ENCODE results near the gene RPEL1. TPM values are rescaled to one million over a fixed set of nuclear protein-coding genes. Genes with fewer than 3 reads are reported as not detected.

The RPEL1 gene
- polyA plus RNA-seq, 2 donors: 0.02 TPM; not detected in 1

DNA sequence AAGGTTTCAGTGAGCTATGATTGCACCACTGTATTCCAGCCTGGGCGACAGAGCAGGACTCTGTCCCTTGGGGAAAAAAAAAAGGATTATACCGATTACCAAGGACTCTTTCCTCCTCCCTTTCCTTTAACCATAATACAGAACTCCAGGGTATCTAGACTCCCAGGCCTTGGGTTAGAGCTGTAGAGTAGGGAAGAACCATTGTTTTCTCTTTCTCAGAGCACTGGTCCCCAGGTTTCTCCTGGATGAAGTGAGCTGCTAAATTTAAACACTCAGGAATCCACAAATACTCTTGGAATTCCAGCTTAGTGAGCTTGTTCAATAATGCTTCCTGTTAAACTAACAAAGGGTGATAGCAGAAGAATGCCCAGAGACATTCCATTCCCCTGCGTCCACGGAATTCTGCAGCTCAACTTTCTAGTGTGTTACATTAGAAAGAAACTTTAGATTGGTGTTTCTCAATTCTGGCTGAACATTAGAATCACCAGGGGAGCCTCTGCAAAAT is 14.6 kb upstream of the RPEL1 start:
- Histone ChIP-seq H3K36me3 (ENCODE audit: control insufficient read depth in 2 of 2, insufficient read depth in 2 of 2, low read length in 1 of 2) (no peaks in the 10 kb centered on the region), H3K9me3 (ENCODE audit: control insufficient read depth in 2 of 2, insufficient read depth in 1 of 2, low read depth in 1 of 2, low read length in 1 of 2) (no peaks in the 10 kb centered on the region), H3K4me3 (ENCODE audit: low read depth in 1 of 2, low read length in 2 of 2) (no peak overlapping the region), H3K27ac (ENCODE audit: low read depth in 2 of 2, low read length in 1 of 2) (peak overlapping the region in 1 of 2 donors; percentile 40), H3K27me3 (ENCODE audit: control insufficient read depth in 1 of 2, insufficient read depth in 2 of 2, low read length in 2 of 2) (no peaks in the 10 kb centered on the region), H3K4me1 (ENCODE audit: control insufficient read depth in 2 of 2, insufficient read depth in 2 of 2, low read length in 1 of 2) (no peaks in the 10 kb centered on the region)
- 48 to 58% methylated on average over 4 of the region's 4 CpGs for WGBS, 2 donors

DNA sequence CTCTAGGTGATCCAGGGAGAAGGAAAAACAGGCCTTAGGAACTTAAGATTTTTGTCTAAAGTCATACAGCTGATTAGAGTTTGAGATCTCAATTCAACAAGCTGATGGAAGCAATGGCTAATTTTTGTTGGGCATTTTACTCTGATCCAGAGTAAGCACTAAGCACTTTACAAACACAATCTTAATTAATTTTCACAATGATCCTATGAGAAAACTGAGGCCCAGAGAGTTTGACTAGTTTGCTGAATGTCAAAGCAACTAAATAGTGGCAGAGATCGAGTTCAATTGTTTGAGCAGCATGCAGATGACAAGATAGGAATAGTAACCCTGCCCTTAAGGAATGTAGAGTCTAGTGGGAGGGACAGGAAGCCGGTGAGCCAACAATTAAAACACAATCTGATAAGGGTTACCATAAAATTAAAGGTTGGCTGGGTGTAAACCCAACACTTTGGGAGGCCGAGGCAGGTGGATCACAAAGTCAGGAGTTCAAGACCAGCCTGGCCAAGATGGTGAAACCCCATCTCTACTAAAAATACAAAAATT is 13.5 kb upstream of the RPEL1 start:
- Histone ChIP-seq H3K27ac (ENCODE audit: low read depth in 2 of 2, low read length in 1 of 2) (no peak overlapping the region), H3K4me3 (ENCODE audit: low read depth in 1 of 2, low read length in 2 of 2) (no peak overlapping the region), H3K9me3 (ENCODE audit: control insufficient read depth in 2 of 2, insufficient read depth in 1 of 2, low read depth in 1 of 2, low read length in 1 of 2) (no peaks in the 10 kb centered on the region), H3K4me1 (ENCODE audit: control insufficient read depth in 2 of 2, insufficient read depth in 2 of 2, low read length in 1 of 2) (no peaks in the 10 kb centered on the region), H3K27me3 (ENCODE audit: control insufficient read depth in 1 of 2, insufficient read depth in 2 of 2, low read length in 2 of 2) (no peaks in the 10 kb centered on the region), H3K36me3 (ENCODE audit: control insufficient read depth in 2 of 2, insufficient read depth in 2 of 2, low read length in 1 of 2) (no peaks in the 10 kb centered on the region)
- WGBS, 2 donors: 67 to 75% methylated on average over 3 of the region's 3 CpGs

DNA sequence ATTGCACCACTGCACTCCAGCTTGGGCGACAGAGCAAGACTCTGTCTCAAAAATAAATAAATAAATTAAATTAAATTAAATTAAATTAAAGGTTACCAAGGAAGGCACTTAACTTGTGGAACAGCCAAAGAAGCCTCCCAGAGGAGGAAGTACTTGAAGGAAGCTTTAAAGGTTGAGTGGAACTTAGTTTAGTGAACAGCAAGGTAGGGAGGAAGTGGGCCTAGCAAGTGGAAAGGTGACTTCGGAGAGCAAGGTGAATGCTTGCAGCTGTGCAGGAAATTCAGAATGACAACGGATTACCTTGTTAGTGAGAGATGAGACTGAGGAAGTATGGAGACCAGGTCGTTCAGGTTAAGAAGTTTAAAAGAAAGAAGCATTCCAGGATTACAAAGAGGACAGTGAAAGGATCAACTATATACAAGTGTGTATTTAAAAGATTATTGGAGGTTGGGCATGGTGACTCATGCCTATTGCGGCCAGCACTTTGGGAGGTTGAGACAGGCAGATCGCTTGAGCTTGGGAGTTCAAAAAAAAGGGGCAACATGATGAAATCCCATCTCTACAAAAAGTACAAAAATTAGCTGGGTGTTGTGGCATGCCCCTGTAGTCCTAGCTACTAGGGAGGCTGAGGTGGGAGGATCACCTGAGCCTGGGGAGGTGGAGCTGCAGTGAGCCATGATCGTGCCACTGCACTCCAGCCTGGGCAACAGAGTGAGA is 12.8 kb upstream of the RPEL1 start:
- Histone ChIP-seq H3K9me3 (ENCODE audit: control insufficient read depth in 2 of 2, insufficient read depth in 1 of 2, low read depth in 1 of 2, low read length in 1 of 2) (no peaks in the 10 kb centered on the region), H3K36me3 (ENCODE audit: control insufficient read depth in 2 of 2, insufficient read depth in 2 of 2, low read length in 1 of 2) (no peaks in the 10 kb centered on the region), H3K27ac (ENCODE audit: low read depth in 2 of 2, low read length in 1 of 2) (peak overlapping the region in 1 of 2 donors; percentile 69), H3K4me1 (ENCODE audit: control insufficient read depth in 2 of 2, insufficient read depth in 2 of 2, low read length in 1 of 2) (no peaks in the 10 kb centered on the region), H3K4me3 (ENCODE audit: low read depth in 1 of 2, low read length in 2 of 2) (no peak overlapping the region), H3K27me3 (ENCODE audit: control insufficient read depth in 1 of 2, insufficient read depth in 2 of 2, low read length in 2 of 2) (no peaks in the 10 kb centered on the region)
- WGBS, 2 donors: 52 to 59% methylated on average over 7 of the region's 7 CpGs

DNA sequence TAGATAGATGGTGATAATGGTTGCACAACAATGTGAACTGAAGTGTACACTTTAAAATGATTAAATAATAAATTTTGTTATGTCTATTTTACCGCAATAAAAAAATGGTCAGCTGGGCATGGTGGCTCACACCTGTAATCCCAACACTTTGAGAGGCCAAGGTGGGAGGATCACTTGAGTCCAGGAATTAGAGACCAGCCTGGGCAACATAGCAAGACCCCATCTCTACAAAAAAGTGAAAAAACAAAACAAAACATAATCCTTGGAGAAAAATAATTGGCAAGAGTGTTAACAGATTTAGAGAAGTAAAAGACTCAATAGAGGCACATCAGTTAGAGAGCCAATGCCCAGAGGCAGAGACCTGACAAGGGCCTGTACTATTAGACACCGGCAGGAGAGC is 9.9 kb upstream of the RPEL1 start:
- H3K27ac ChIP-seq (ENCODE audit: low read depth in 2 of 2, low read length in 1 of 2): no peak overlapping the region
- no peak overlapping the region for H3K4me3 ChIP-seq (ENCODE audit: low read depth in 1 of 2, low read length in 2 of 2)
- 73 to 74% methylated on average over 2 of the region's 2 CpGs for WGBS, 2 donors
- no peaks in the 10 kb centered on the region for H3K9me3 ChIP-seq (ENCODE audit: control insufficient read depth in 2 of 2, insufficient read depth in 1 of 2, low read depth in 1 of 2, low read length in 1 of 2)
- no peaks in the 10 kb centered on the region for H3K4me1 ChIP-seq (ENCODE audit: control insufficient read depth in 2 of 2, insufficient read depth in 2 of 2, low read length in 1 of 2)
- no peaks in the 10 kb centered on the region for H3K27me3 ChIP-seq (ENCODE audit: control insufficient read depth in 1 of 2, insufficient read depth in 2 of 2, low read length in 2 of 2)
- H3K36me3 ChIP-seq (ENCODE audit: control insufficient read depth in 2 of 2, insufficient read depth in 2 of 2, low read length in 1 of 2): no peaks in the 10 kb centered on the region

DNA sequence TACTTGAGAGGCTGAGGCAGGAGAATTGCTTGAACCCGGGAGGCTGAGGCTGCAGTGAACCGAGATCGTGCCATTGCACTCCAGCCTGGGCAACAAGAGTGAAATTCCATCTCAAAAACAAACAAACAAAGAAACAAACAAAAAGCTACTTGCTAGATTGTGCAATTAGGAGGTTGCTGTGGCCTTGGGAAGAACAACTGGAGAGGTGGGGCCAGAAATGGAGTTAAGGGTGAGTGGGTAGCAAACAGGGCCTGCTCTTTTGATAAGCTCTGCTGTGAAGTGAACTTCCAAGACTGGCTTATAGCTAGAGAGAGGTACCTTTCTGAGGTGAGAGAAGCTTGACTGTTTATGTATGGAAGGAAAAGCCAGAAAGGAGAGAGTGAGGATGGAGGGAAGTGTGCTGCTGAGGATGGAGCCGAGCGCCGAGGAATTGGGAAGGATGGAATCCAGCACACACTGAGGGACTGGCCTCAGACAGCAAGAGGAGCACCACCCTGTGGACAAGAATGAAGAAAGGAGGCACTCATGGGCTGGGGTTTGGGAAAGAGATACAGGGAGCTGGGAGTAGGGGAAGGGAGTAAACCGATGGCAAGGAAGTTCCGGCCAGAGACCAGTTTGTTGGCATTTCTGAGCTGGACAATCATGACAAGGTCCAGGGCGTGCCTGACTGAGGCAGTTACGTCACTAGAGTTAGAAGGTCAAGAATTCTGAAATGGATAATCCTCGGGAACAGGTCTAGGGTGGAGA is 7.0 kb upstream of the RPEL1 start:
- Histone ChIP-seq H3K36me3 (ENCODE audit: control insufficient read depth in 2 of 2, insufficient read depth in 2 of 2, low read length in 1 of 2) (no peaks in the 10 kb centered on the region), H3K9me3 (ENCODE audit: control insufficient read depth in 2 of 2, insufficient read depth in 1 of 2, low read depth in 1 of 2, low read length in 1 of 2) (no peaks in the 10 kb centered on the region), H3K4me1 (ENCODE audit: control insufficient read depth in 2 of 2, insufficient read depth in 2 of 2, low read length in 1 of 2) (peaks cover 0 to 5% of the 10 kb centered on the region in 2 donors), H3K27ac (ENCODE audit: low read depth in 2 of 2, low read length in 1 of 2) (peak overlapping the region; percentile 78 to 90), H3K4me3 (ENCODE audit: low read depth in 1 of 2, low read length in 2 of 2) (no peak overlapping the region), H3K27me3 (ENCODE audit: control insufficient read depth in 1 of 2, insufficient read depth in 2 of 2, low read length in 2 of 2) (no peaks in the 10 kb centered on the region)
- WGBS, 2 donors: 72 to 73% methylated on average over 11 of the region's 11 CpGs

DNA sequence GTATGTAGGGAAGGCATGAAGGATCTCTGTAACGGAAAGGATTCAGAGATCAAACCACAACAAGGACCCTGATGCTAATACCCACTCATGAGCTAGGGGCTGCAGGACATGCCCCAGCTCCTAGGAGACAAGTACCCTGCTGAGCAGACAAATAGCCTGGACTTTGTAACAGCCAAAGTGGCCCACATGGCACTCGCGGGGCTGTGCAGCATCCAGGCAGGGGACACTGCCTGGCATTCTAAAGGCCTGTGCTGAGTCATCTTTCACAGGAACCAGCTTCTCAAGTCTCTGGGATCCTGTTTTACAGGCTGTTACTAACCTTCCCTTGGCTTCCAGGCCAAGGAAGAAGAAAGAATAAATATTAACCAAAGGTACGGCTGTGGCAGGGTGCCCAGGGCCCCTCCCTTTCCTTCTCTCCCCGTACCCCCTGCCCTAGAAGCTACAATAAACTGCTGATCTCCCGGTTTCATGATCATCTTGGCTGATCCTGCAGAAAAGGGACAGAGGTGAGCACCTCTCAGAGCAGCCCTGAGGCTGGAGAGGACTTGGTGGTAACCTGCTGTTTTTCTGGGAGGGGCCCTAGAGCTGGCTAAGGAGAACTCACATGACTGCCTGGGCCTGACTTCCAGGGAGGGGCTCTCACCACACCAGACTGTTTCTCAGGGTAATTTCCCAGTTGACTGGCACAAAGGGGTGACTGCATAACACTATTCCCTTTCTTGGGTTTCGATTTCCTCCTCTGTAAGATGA is 4.2 kb upstream of the RPEL1 start:
- 31 to 34% methylated on average over 7 of the region's 7 CpGs for WGBS, 2 donors
- H3K36me3 ChIP-seq (ENCODE audit: control insufficient read depth in 2 of 2, insufficient read depth in 2 of 2, low read length in 1 of 2): no peaks in the 10 kb centered on the region
- no peak overlapping the region for H3K4me3 ChIP-seq (ENCODE audit: low read depth in 1 of 2, low read length in 2 of 2)
- H3K4me1 ChIP-seq (ENCODE audit: control insufficient read depth in 2 of 2, insufficient read depth in 2 of 2, low read length in 1 of 2): peaks cover 0 to 5% of the 10 kb centered on the region in 2 donors
- H3K27me3 ChIP-seq (ENCODE audit: control insufficient read depth in 1 of 2, insufficient read depth in 2 of 2, low read length in 2 of 2): no peaks in the 10 kb centered on the region
- H3K9me3 ChIP-seq (ENCODE audit: control insufficient read depth in 2 of 2, insufficient read depth in 1 of 2, low read depth in 1 of 2, low read length in 1 of 2): no peaks in the 10 kb centered on the region
- peak overlapping the region; percentile 90 to 93 for H3K27ac ChIP-seq (ENCODE audit: low read depth in 2 of 2, low read length in 1 of 2)

DNA sequence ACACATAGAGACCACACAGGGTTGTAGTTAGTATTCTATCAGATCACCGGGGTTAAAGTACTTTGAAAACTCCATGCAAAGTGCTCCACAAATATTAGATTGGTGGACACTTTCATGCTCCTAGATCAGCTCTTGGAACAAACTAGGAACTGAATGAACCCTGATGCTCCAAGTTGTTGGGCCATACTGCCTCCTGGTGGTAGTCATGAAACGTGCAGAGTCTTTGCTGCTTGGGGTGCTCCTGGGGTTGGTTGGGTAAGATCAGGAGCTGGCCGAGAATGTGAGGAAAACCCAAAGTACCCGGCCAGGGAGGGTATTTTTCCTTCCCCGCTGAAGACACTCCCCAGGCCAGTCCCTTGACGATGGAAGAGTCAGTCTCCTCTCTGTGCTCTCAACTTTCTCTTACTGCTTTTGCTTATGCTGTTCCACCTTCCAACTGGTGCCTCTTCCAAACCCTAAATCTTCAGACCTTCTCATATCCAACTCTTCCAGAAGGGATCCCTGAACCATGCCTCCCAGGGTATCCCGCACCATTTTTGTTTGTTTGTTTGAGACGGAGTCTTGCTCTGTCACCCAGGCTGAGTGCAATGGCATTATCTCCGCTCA is 918 bp upstream of the RPEL1 start:
- H3K4me3 ChIP-seq (ENCODE audit: low read depth in 1 of 2, low read length in 2 of 2): no peak overlapping the region
- no peaks in the 10 kb centered on the region for H3K36me3 ChIP-seq (ENCODE audit: control insufficient read depth in 2 of 2, insufficient read depth in 2 of 2, low read length in 1 of 2)
- H3K9me3 ChIP-seq (ENCODE audit: control insufficient read depth in 2 of 2, insufficient read depth in 1 of 2, low read depth in 1 of 2, low read length in 1 of 2): no peaks in the 10 kb centered on the region
- H3K27ac ChIP-seq (ENCODE audit: low read depth in 2 of 2, low read length in 1 of 2): no peak overlapping the region
- WGBS, 2 donors: 29 to 34% methylated on average over 9 of the region's 9 CpGs
- peaks cover 0 to 6% of the 10 kb centered on the region in 2 donors for H3K4me1 ChIP-seq (ENCODE audit: control insufficient read depth in 2 of 2, insufficient read depth in 2 of 2, low read length in 1 of 2)
- no peaks in the 10 kb centered on the region for H3K27me3 ChIP-seq (ENCODE audit: control insufficient read depth in 1 of 2, insufficient read depth in 2 of 2, low read length in 2 of 2)

DNA sequence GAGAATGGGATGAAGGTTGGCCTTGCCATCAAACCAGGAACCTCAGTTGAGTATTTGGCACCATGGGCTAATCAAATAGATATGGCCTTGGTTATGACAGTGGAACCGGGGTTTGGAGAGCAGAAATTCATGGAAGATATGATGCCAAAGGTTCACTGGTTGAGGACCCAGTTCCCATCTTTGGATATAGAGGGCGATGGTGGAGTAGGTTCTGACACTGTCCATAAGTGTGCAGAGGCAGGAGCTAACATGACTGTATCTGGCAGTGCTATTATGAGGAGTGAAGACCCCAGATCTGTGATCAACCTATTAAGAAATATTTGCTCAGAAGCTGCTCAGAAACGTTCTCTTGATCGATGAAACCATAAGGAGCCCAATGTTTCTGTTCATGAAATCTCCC is 637 bp downstream of the RPEL1 start:
- Histone ChIP-seq H3K4me1 (ENCODE audit: control insufficient read depth in 2 of 2, insufficient read depth in 2 of 2, low read length in 1 of 2) (peaks cover 0 to 2% of the 10 kb centered on the region in 2 donors), H3K9me3 (ENCODE audit: control insufficient read depth in 2 of 2, insufficient read depth in 1 of 2, low read depth in 1 of 2, low read length in 1 of 2) (peaks cover 0 to 7% of the 10 kb centered on the region in 2 donors), H3K27ac (ENCODE audit: low read depth in 2 of 2, low read length in 1 of 2) (no peak overlapping the region), H3K36me3 (ENCODE audit: control insufficient read depth in 2 of 2, insufficient read depth in 2 of 2, low read length in 1 of 2) (no peaks in the 10 kb centered on the region), H3K4me3 (ENCODE audit: low read depth in 1 of 2, low read length in 2 of 2) (no peak overlapping the region), H3K27me3 (ENCODE audit: control insufficient read depth in 1 of 2, insufficient read depth in 2 of 2, low read length in 2 of 2) (no peaks in the 10 kb centered on the region)
- WGBS, 2 donors: 81 to 82% methylated on average over 4 of the region's 4 CpGs

DNA sequence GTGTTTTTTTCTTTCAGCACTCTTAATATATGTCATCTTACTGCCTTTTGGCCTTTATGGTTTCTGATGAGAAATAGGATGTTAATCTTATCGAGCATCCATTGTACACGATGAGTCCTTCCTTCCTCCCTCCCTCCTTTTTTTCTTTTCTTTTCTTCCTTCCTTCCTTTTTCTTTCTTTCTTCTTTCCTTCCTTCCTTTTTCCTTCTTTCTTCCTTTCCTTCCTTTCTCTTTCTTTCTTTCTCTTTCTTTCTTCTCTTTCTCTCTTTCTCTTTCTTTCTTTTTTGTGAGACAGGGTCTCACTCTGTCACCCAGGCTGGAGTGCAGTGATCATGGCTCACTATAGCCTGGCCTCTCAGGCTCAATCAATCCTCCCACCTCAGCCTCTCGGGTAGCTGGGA is 8.4 kb downstream of the RPEL1 start:
- Histone ChIP-seq H3K27ac (ENCODE audit: low read depth in 2 of 2, low read length in 1 of 2) (no peak overlapping the region), H3K27me3 (ENCODE audit: control insufficient read depth in 1 of 2, insufficient read depth in 2 of 2, low read length in 2 of 2) (no peaks in the 10 kb centered on the region), H3K4me3 (ENCODE audit: low read depth in 1 of 2, low read length in 2 of 2) (no peak overlapping the region), H3K4me1 (ENCODE audit: control insufficient read depth in 2 of 2, insufficient read depth in 2 of 2, low read length in 1 of 2) (no peaks in the 10 kb centered on the region), H3K36me3 (ENCODE audit: control insufficient read depth in 2 of 2, insufficient read depth in 2 of 2, low read length in 1 of 2) (no peaks in the 10 kb centered on the region), H3K9me3 (ENCODE audit: control insufficient read depth in 2 of 2, insufficient read depth in 1 of 2, low read depth in 1 of 2, low read length in 1 of 2) (peaks cover 0 to 7% of the 10 kb centered on the region in 2 donors)
- WGBS, 2 donors: 77 to 83% methylated on average over 3 of the region's 3 CpGs
